Dendritic cell treated with granulocyte-macrophage colony-stimulating factor and Interleukin-4, amounts not matched to agents 40 ng/mL and 50 ng/mL, for 4 days (primary cell): ENCODE measurements around the gene PHLDB3.
"Not testable (repeated sequence)": the region's sequence is repeated elsewhere in the genome, so short reads cannot be mapped to it uniquely, and the experiment has no call there.

Experiments used
- H3K27ac Mint-ChIP-seq: one replicate; pipeline ENCODE4 v1.8.0; 2022; ENCODE audit warnings: mild to moderate bottlenecking, mixed read lengths
- H3K27me3 Mint-ChIP-seq: one replicate; pipeline ENCODE4 v1.8.0; 2022; ENCODE audit warnings: mild to moderate bottlenecking, mixed read lengths
- H3K36me3 Mint-ChIP-seq: one replicate; pipeline ENCODE4 v1.8.0; 2022; ENCODE audit warnings: low read depth, mixed read lengths
- H3K4me1 Mint-ChIP-seq: one replicate; pipeline ENCODE4 v1.8.0; 2022; ENCODE audit warnings: low read depth, mixed read lengths
- H3K4me3 Mint-ChIP-seq: one replicate; pipeline ENCODE4 v1.8.0; 2022; ENCODE audit warnings: mild to moderate bottlenecking, moderate library complexity, mixed read lengths
- H3K9me3 Mint-ChIP-seq: one replicate; pipeline ENCODE4 v1.8.0; 2022; ENCODE audit warnings: mixed read lengths
- intact Hi-C: fragments of 100-400 bp; cut with micrococcal nuclease; formaldehyde crosslinking; loops from one replicate; pipeline ENCODE4 v1.15.0; 2022

The PHLDB3 gene

DNA sequence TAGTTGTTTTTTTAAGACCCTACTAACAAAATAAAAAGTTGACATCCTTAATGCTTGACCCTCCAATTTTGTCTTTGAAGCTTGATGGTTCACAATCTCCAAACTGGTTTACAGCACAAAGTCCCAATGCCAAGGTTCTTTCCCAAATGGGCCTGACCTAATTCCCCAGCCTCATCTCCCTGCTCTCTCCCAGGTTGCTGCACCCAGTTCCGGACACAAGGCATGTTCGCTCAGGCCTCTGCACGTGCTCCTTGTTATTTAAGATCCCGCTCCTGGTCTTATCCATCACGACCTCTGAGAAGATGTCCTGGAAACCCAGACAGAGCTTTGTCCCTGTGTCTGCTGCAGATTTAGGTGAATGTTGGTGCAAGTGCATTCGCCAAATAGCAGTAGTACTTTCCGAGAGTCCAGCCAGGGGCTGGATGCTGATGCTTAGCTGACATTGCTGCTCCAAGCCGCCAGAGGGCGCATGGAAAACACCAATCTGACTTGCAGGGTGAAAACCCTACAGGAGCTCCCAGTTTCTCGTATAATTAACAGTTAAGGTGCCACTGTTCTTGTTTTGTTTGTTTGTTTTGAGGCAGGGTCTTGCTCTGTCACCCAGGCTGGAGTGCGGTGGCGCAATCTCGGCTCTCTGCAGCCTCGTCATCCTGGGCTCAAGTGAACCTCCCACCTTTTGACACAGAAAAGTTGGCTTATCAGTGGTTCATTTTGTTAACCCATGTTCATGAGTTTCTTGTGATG is 57.6 kb downstream of the PHLDB3 start:
- no peak overlapping the region for H3K27ac Mint-ChIP-seq
- no peak overlapping the region for H3K4me3 Mint-ChIP-seq
- peaks cover 9% of the 10 kb centered on the region for H3K9me3 Mint-ChIP-seq
- peaks cover 6% of the 10 kb centered on the region for H3K36me3 Mint-ChIP-seq
- H3K4me1 Mint-ChIP-seq: peaks cover 79% of the 10 kb centered on the region
- intact Hi-C loops: loop anchor here (1.0 to 10.0 kb wide), 3 partner anchors 57 to 148 kb away; partner anchors contain the start of genes IRGQ, PHLDB3 and ZNF576
- peaks cover 10% of the 10 kb centered on the region for H3K27me3 Mint-ChIP-seq

GRCh38 chr19:43445426-43445825 is 59.1 kb downstream of the PHLDB3 start:
- H3K27ac Mint-ChIP-seq: peak overlapping the region; percentile 72
- no peaks in the 10 kb centered on the region for H3K36me3 Mint-ChIP-seq
- no peak overlapping the region for H3K4me3 Mint-ChIP-seq
- intact Hi-C loops: loop anchor here (10.0 kb wide), 1 partner anchor 149 kb away; the partner anchor contains the start of genes IRGQ and ZNF576
- H3K4me1 Mint-ChIP-seq: peaks cover 79% of the 10 kb centered on the region
- no peaks in the 10 kb centered on the region for H3K9me3 Mint-ChIP-seq
- peaks cover 10% of the 10 kb centered on the region for H3K27me3 Mint-ChIP-seq

- no peaks in the 10 kb centered on the region for H3K9me3 Mint-ChIP-seq
- H3K4me1 Mint-ChIP-seq: peaks cover 76% of the 10 kb centered on the region
- H3K27ac Mint-ChIP-seq: peak overlapping the region; percentile 72
- no peak overlapping the region for H3K4me3 Mint-ChIP-seq
- peaks cover 10% of the 10 kb centered on the region for H3K27me3 Mint-ChIP-seq
- intact Hi-C loops: loop anchor here (10.0 kb wide), 1 partner anchor 150 kb away; the partner anchor contains the start of genes IRGQ and ZNF576
- no peaks in the 10 kb centered on the region for H3K36me3 Mint-ChIP-seq
Observed at GRCh38 chr19:43444531-43445287, 59.8 kb downstream of the PHLDB3 start.

DNA sequence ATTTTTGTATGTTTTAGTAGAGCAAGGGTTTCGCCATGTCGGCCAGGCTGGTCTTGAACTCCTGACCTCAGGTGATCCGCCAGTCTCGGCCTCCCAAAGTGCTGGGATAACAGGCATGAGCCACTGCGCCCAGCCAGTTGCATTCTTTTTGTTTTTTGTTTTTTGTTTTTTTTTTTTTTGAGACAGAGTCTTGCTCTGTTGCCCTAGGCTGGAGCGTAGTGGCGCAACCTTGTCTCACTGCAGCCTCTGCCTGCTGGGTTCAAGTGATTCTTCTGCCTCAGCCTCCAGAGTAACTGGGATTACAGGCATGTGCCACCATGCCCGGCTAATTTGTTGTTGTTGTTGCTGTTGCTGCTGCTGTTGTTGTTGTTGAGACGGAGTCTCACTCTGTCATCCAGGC is 60.5 kb downstream of the PHLDB3 start:
- not testable (repeated sequence) for H3K9me3 Mint-ChIP-seq, H3K36me3 Mint-ChIP-seq, H3K4me3 Mint-ChIP-seq, H3K27me3 Mint-ChIP-seq
- Mint-ChIP-seq H3K27ac (peak overlapping the region; percentile 7), H3K4me1 (peaks cover 69% of the 10 kb centered on the region)
- intact Hi-C loops: loop anchor here (10.0 kb wide), 1 partner anchor 151 kb away; the partner anchor contains the start of genes IRGQ and ZNF576

- Mint-ChIP-seq H3K4me3 (no peak overlapping the region), H3K9me3 (no peaks in the 10 kb centered on the region), H3K27me3 (peaks cover 6% of the 10 kb centered on the region), H3K27ac (peak overlapping the region; percentile 40), H3K36me3 (no peaks in the 10 kb centered on the region), H3K4me1 (peaks cover 65% of the 10 kb centered on the region)
- intact Hi-C loops: loop anchor here (10.0 kb wide), 1 partner anchor 153 kb away; the partner anchor contains the start of genes IRGQ and ZNF576
Observed at GRCh38 chr19:43441716-43442115, 62.8 kb downstream of the PHLDB3 start.

GRCh38 chr19:43439709-43440063 is 64.9 kb downstream of the PHLDB3 start:
- Mint-ChIP-seq H3K4me3 (no peak overlapping the region), H3K27me3 (peaks cover 10% of the 10 kb centered on the region), H3K27ac (peak overlapping the region; percentile 86), H3K36me3 (no peaks in the 10 kb centered on the region), H3K4me1 (peaks cover 48% of the 10 kb centered on the region), H3K9me3 (no peaks in the 10 kb centered on the region)
- intact Hi-C loops: loop anchor here (10.0 kb wide), 1 partner anchor 155 kb away; the partner anchor contains the start of genes IRGQ and ZNF576

DNA sequence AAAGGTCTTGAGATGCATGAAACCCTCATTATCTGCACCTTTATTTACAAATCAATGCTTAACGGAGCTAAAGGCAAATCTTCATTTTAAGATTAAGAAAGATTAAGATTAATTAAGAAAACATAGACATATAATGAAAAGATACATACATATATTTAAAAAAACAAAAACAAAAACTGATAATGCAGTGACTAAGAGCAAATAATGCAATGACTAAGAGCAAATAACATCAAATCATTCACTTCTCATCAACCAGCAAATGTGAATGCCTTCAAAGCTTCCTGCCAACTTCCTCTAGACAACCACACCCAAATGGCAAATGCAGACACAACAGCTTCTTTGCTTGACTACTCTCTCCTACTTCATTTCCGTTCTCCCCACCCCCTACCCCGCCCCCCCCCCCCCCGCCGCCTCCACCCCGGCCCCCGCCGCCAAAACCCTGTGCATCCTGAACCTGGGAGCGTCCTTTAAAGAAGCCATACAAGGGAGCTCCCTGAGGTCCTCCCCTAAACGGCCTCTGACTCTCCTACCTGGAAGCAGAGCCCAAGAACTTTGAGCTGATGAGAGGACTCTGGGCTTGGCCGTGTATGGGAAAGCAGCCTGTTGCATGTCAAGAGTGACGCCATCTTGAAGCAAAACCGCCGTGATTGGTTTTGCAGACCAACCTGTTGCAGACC is 65.4 kb downstream of the PHLDB3 start:
- Mint-ChIP-seq H3K4me3 (no peak overlapping the region), H3K27ac (peak overlapping the region; percentile 86), H3K4me1 (peaks cover 44% of the 10 kb centered on the region), H3K9me3 (no peaks in the 10 kb centered on the region), H3K36me3 (no peaks in the 10 kb centered on the region), H3K27me3 (peaks cover 11% of the 10 kb centered on the region)
- intact Hi-C loops: no loop called here

- Mint-ChIP-seq H3K36me3 (no peaks in the 10 kb centered on the region), H3K4me3 (no peak overlapping the region), H3K9me3 (no peaks in the 10 kb centered on the region), H3K27ac (peak overlapping the region; percentile 86), H3K27me3 (peaks cover 9% of the 10 kb centered on the region), H3K4me1 (peaks cover 39% of the 10 kb centered on the region)
- intact Hi-C loops: no loop called here
Observed at GRCh38 chr19:43438291-43439031, 66.1 kb downstream of the PHLDB3 start.

DNA sequence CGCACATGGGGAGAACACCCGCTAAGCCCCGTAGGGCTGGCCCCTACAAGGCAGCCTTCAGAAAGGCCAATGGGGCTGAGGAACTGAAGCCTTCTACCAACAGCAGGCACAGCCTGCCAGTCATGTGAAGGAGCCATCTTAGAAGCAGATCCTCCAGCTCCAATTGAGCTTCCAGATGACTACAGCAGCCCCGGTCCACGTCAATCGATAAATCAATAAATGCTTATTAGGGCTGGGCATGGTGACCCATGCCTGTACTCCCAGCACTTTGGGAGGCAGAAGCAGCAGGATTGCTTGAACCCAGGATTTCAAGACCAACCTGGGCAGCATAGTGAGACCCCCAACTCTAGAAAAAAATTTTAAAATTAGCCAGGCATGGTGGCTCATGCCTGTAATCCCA is 66.8 kb downstream of the PHLDB3 start:
- intact Hi-C loops: no loop called here
- Mint-ChIP-seq H3K9me3 (no peaks in the 10 kb centered on the region), H3K27me3 (peaks cover 6% of the 10 kb centered on the region), H3K27ac (peak overlapping the region; percentile 86), H3K4me3 (no peak overlapping the region), H3K36me3 (no peaks in the 10 kb centered on the region), H3K4me1 (peaks cover 32% of the 10 kb centered on the region)

DNA sequence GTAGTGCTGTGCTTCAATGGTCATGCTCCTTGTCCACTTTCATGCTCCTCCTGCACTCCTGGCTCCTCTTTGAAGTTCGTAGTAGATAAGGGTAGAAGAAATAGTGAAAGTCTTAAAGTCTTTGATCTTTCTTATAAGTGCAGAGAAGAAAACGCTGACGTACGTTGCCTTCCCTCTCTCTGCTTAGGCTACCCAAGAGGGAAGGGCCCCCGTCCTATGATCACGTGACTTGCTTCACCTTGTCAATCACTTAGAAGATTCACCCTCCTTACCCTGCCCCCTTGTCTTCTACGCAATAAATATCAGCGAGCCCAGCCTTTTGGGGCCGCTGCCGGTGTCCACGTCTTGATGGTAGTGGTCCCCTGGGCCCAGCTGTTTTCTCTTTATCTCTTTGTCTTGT is 67.3 kb downstream of the PHLDB3 start:
- H3K36me3 Mint-ChIP-seq, H3K27me3 Mint-ChIP-seq, H3K4me3 Mint-ChIP-seq, H3K9me3 Mint-ChIP-seq, intact Hi-C loops: not testable (repeated sequence)
- Mint-ChIP-seq H3K4me1 (peaks cover 32% of the 10 kb centered on the region), H3K27ac (peak overlapping the region; percentile 86)

GRCh38 chr19:43435775-43436174 is 68.8 kb downstream of the PHLDB3 start:
- intact Hi-C loops: no loop called here
- no peaks in the 10 kb centered on the region for H3K36me3 Mint-ChIP-seq
- no peak overlapping the region for H3K4me3 Mint-ChIP-seq
- H3K4me1 Mint-ChIP-seq: peaks cover 20% of the 10 kb centered on the region
- H3K27me3 Mint-ChIP-seq: peaks cover 6% of the 10 kb centered on the region
- H3K9me3 Mint-ChIP-seq: no peaks in the 10 kb centered on the region
- H3K27ac Mint-ChIP-seq: peak overlapping the region; percentile 4

DNA sequence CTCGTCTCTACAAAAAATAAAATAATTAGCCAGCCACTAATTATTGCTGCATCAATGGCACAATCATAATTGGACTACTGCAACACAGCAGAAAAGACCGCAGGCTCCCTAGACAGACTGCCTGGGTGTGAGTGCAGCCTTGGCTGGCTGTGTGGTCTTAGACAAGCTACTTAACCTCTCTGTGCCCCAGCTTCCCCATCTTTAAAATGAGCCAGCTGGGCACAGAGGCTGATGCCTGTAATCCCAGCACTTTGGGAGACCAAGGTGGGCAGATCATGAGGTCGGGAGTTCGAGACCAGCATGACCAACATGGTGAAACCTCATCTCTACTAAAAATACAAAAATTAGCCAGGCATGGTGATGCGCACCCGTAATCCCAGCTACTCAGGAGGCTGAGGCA is 70.9 kb downstream of the PHLDB3 start:
- no peaks in the 10 kb centered on the region for H3K9me3 Mint-ChIP-seq
- H3K27me3 Mint-ChIP-seq: peaks cover 6% of the 10 kb centered on the region
- intact Hi-C loops: loop anchor here (1.0 kb wide), 1 partner anchor 86 kb away; no protein-coding TSS in a partner anchor
- H3K27ac Mint-ChIP-seq: no peak overlapping the region
- no peak overlapping the region for H3K4me3 Mint-ChIP-seq
- peaks cover 18% of the 10 kb centered on the region for H3K4me1 Mint-ChIP-seq
- H3K36me3 Mint-ChIP-seq: no peaks in the 10 kb centered on the region

- Mint-ChIP-seq H3K27ac (no peak overlapping the region), H3K9me3 (no peaks in the 10 kb centered on the region), H3K27me3 (peaks cover 6% of the 10 kb centered on the region), H3K4me1 (peaks cover 15% of the 10 kb centered on the region), H3K4me3 (no peak overlapping the region), H3K36me3 (no peaks in the 10 kb centered on the region)
- intact Hi-C loops: loop anchor here (1.0 kb wide), 1 partner anchor 86 kb away; no protein-coding TSS in a partner anchor
Observed at GRCh38 chr19:43433358-43433673, 71.2 kb downstream of the PHLDB3 start.
